ENCODE measurements around the gene PIPOX. TPM values are rescaled to one million over a fixed set of nuclear protein-coding genes. Genes with fewer than 3 reads are reported as not detected.
A peak's percentile ranks its signal among the peaks of the same experiment; 100 is the strongest.

PIPOX gene
- total RNA-seq, 2 donors from 2014 or later = 1.8 to 5.9 TPM

- H3K27ac ChIP-seq (ENCODE audit: low read depth, low read length) = no peak overlapping the region
- no peak for DNase-seq
- 87 to 91% methylated on average over 6 to 14 of the region's 14 CpGs for WGBS, 2 experiments (ENCODE audit: insufficient coverage in 1 of 2, insufficient read length in 1 of 2)
- no peak overlapping the region for H3K4me3 Mint-ChIP-seq
- H3K36me3 ChIP-seq (ENCODE audit: control insufficient read depth, insufficient read depth, low read length) = no peaks in the 10 kb centered on the region
- peaks cover 15% of the 10 kb centered on the region for H3K4me1 Mint-ChIP-seq
- no peak overlapping the region for H3K27ac Mint-ChIP-seq
- H3K4me3 ChIP-seq (ENCODE audit: low read length) = no peak overlapping the region
- no peak overlapping the region for H3K9ac ChIP-seq (ENCODE audit: extremely low read depth, low read length, poor library complexity, severe bottlenecking)
- H3K27me3 Mint-ChIP-seq (ENCODE audit: insufficient read depth) = no peaks in the 10 kb centered on the region
- peaks cover 10% of the 10 kb centered on the region for H3K4me1 ChIP-seq (ENCODE audit: control insufficient read depth, insufficient read depth, low read length)
- H3K9me3 Mint-ChIP-seq = no peaks in the 10 kb centered on the region
- H3K27me3 ChIP-seq (ENCODE audit: control insufficient read depth, insufficient read depth, low read length, poor library complexity, severe bottlenecking) = no peaks in the 10 kb centered on the region
- TF ChIP-seq CTCF (conservative IDR thresholded peaks at IDR 0.05) = no peak
- no peaks in the 10 kb centered on the region for H3K9me3 ChIP-seq (ENCODE audit: control insufficient read depth, low read length)
- H3K36me3 Mint-ChIP-seq (ENCODE audit: low read depth) = peaks cover 15% of the 10 kb centered on the region
These were observed 38.0 kb downstream of the PIPOX start for GRCh38 chr17:29080965-29081364.

GRCh38 chr17:29084541-29085146 lies 41.7 kb downstream of the PIPOX start:
- DNase-seq = peak; percentile 81
- WGBS, 2 experiments (ENCODE audit: insufficient coverage in 1 of 2, insufficient read length in 1 of 2) = 68 to 73% methylated on average over 8 to 20 of the region's 21 CpGs
- no peak overlapping the region for H3K4me3 Mint-ChIP-seq
- no peaks in the 10 kb centered on the region for H3K9me3 Mint-ChIP-seq
- peaks cover 23% of the 10 kb centered on the region for H3K4me1 Mint-ChIP-seq
- H3K36me3 Mint-ChIP-seq (ENCODE audit: low read depth) = peaks cover 35% of the 10 kb centered on the region
- Histone ChIP-seq H3K27me3 (ENCODE audit: control insufficient read depth, insufficient read depth, low read length, poor library complexity, severe bottlenecking) (no peaks in the 10 kb centered on the region), H3K4me1 (ENCODE audit: control insufficient read depth, insufficient read depth, low read length) (peaks cover 10% of the 10 kb centered on the region), H3K27ac (ENCODE audit: low read depth, low read length) (peak overlapping the region; percentile 6), H3K9ac (ENCODE audit: extremely low read depth, low read length, poor library complexity, severe bottlenecking) (no peak overlapping the region), H3K9me3 (ENCODE audit: control insufficient read depth, low read length) (no peaks in the 10 kb centered on the region), H3K36me3 (ENCODE audit: control insufficient read depth, insufficient read depth, low read length) (peaks cover 4% of the 10 kb centered on the region), H3K4me3 (ENCODE audit: low read length) (no peak overlapping the region)
- no peak for TF ChIP-seq CTCF (conservative IDR thresholded peaks at IDR 0.05)
- no peaks in the 10 kb centered on the region for H3K27me3 Mint-ChIP-seq (ENCODE audit: insufficient read depth)
- H3K27ac Mint-ChIP-seq = no peak overlapping the region

GRCh38 chr17:29085223-29085622 lies 42.3 kb downstream of the PIPOX start:
- Histone ChIP-seq H3K27ac (ENCODE audit: low read depth, low read length) (no peak overlapping the region), H3K27me3 (ENCODE audit: control insufficient read depth, insufficient read depth, low read length, poor library complexity, severe bottlenecking) (no peaks in the 10 kb centered on the region), H3K4me3 (ENCODE audit: low read length) (no peak overlapping the region), H3K36me3 (ENCODE audit: control insufficient read depth, insufficient read depth, low read length) (peaks cover 9% of the 10 kb centered on the region), H3K9ac (ENCODE audit: extremely low read depth, low read length, poor library complexity, severe bottlenecking) (no peak overlapping the region), H3K4me1 (ENCODE audit: control insufficient read depth, insufficient read depth, low read length) (peaks cover 10% of the 10 kb centered on the region), H3K9me3 (ENCODE audit: control insufficient read depth, low read length) (no peaks in the 10 kb centered on the region)
- H3K4me1 Mint-ChIP-seq = peaks cover 23% of the 10 kb centered on the region
- H3K4me3 Mint-ChIP-seq = no peak overlapping the region
- DNase-seq = peak; percentile 50
- 90 to 91% methylated on average over 8 to 12 of the region's 12 CpGs for WGBS, 2 experiments (ENCODE audit: insufficient coverage in 1 of 2, insufficient read length in 1 of 2)
- H3K9me3 Mint-ChIP-seq = no peaks in the 10 kb centered on the region
- peaks cover 33% of the 10 kb centered on the region for H3K36me3 Mint-ChIP-seq (ENCODE audit: low read depth)
- no peak overlapping the region for H3K27ac Mint-ChIP-seq
- no peak for TF ChIP-seq CTCF (conservative IDR thresholded peaks at IDR 0.05)
- H3K27me3 Mint-ChIP-seq (ENCODE audit: insufficient read depth) = no peaks in the 10 kb centered on the region

All from endodermal cell (in vitro differentiated cells).